ENCODE data around the gene CDH10.

GRCh38 chr5:24606971-24607370, 37.8 kb downstream of the CDH10 start:
- no peak for TF ChIP-seq CTCF (IDR thresholded peaks at IDR 0.05; ENCODE audit: low read depth, low read length, missing input control)
- no peak for TF ChIP-seq HNF4G (IDR thresholded peaks at IDR 0.05)
- no peak for TF ChIP-seq RAD21 (IDR thresholded peaks at IDR 0.05)
